GM23338 (cell line): ENCODE measurements around the gene ITGB5. TPM values are rescaled to one million over a fixed set of nuclear protein-coding genes. Genes with fewer than 3 reads are reported as not detected.

ENCODE experiments used
- ATAC-seq: fragments of 200-7000 bp; cut with Tn5 transposase; 3 replicates; pipeline ENCODE4 v1.9.1; 2020
- DNase-seq: peaks from one replicate; pipeline ENCODE4 v3.0.0-alpha.2; 2015; ENCODE audit warnings: low spot score
- H2AFZ ChIP-seq: fragments of 200-600 bp; sonication (generic); 2 replicates; pipeline ENCODE4 v1.8.0; 2016; ENCODE audit warnings: antibody characterized with exemption, mild to moderate bottlenecking, moderate library complexity
- H3F3A ChIP-seq: fragments of 200-600 bp; sonication (generic); replicated peaks from 2 replicates; pipeline ENCODE4 v1.8.0; 2017; ENCODE audit warnings: antibody characterized with exemption, mixed run types, low read depth
- H3K27ac ChIP-seq: fragments of 200-600 bp; sonication (generic); 2 replicates; pipeline ENCODE4 v1.6.1; 2016; ENCODE audit warnings: low read depth
- H3K27me3 ChIP-seq: fragments of 200-600 bp; sonication (generic); 2 replicates; pipeline ENCODE4 v1.8.0; 2016; ENCODE audit warnings: mild to moderate bottlenecking, mixed run types, moderate library complexity; ENCODE audit not compliant: insufficient read depth
- H3K36me3 ChIP-seq: fragments of 200-600 bp; sonication (generic); 2 replicates; pipeline ENCODE4 v1.8.0; 2016; ENCODE audit warnings: mild to moderate bottlenecking; ENCODE audit not compliant: insufficient read depth
- H3K4me1 ChIP-seq: fragments of 200-600 bp; sonication (generic); 2 replicates; pipeline ENCODE4 v1.8.0; 2016; ENCODE audit warnings: mild to moderate bottlenecking, moderate library complexity; ENCODE audit not compliant: insufficient read depth
- H3K4me2 ChIP-seq: fragments of 200-600 bp; sonication (generic); 2 replicates; pipeline ENCODE4 v1.7.1; 2017; ENCODE audit warnings: mixed run types
- H3K4me3 ChIP-seq: fragments of 200-600 bp; sonication (generic); 2 replicates; pipeline ENCODE4 v1.6.1; 2016; ENCODE audit warnings: mixed run types
- H3K79me2 ChIP-seq: fragments of 200-600 bp; sonication (generic); replicated peaks from 2 replicates; pipeline ENCODE4 v1.8.0; 2017; ENCODE audit warnings: mild to moderate bottlenecking; ENCODE audit not compliant: insufficient read depth
- H3K9me2 ChIP-seq: fragments of 200-600 bp; sonication (generic); 2 replicates; pipeline ENCODE4 v1.8.0; 2017; ENCODE audit not compliant: insufficient read depth
- H4K20me1 ChIP-seq: fragments of 200-600 bp; sonication (generic); replicated peaks from 2 replicates; pipeline ENCODE4 v1.8.0; 2017; ENCODE audit warnings: mild to moderate bottlenecking; ENCODE audit not compliant: insufficient read depth
- H3K27ac Mint-ChIP-seq: 2 replicates; pipeline ENCODE4 v1.8.0; 2020; ENCODE audit warnings: inconsistent platforms, mild to moderate bottlenecking, moderate library complexity, mixed read lengths
- H3K27me3 Mint-ChIP-seq: 3 replicates; pipeline ENCODE4 v1.8.0; 2022; ENCODE audit warnings: low read depth, mild to moderate bottlenecking, moderate library complexity, mixed read lengths, inconsistent platforms; ENCODE audit not compliant: insufficient read depth, poor library complexity
- H3K36me3 Mint-ChIP-seq: 3 replicates; pipeline ENCODE4 v1.8.0; 2021; ENCODE audit warnings: low read depth, mild to moderate bottlenecking, inconsistent platforms, moderate library complexity, mixed read lengths
- H3K4me1 Mint-ChIP-seq: 3 replicates; pipeline ENCODE4 v1.8.0; 2020; ENCODE audit warnings: mild to moderate bottlenecking, inconsistent platforms, mixed read lengths
- H3K4me3 Mint-ChIP-seq: 3 replicates; pipeline ENCODE4 v1.8.0; 2021; ENCODE audit warnings: moderate library complexity, mild to moderate bottlenecking, inconsistent platforms, mixed read lengths
- H3K9me3 Mint-ChIP-seq: 3 replicates; pipeline ENCODE4 v1.8.0; 2020; ENCODE audit warnings: moderate library complexity, mild to moderate bottlenecking, inconsistent platforms, mixed read lengths
- CREB1 ChIP-seq: fragments of 250-450 bp; sonication (Bioruptor Pico); IDR thresholded peaks from 2 replicates; pipeline ENCODE4 v1.5.0; 2020; ENCODE audit warnings: low read depth, mild to moderate bottlenecking, moderate library complexity
- EZH2 ChIP-seq: fragments of 200-600 bp; sonication (generic); IDR thresholded peaks from one replicate; pipeline ENCODE4 v1.8.0; 2017; ENCODE audit warnings: antibody characterized with exemption, mild to moderate bottlenecking, low read depth; ENCODE audit not compliant: unreplicated experiment
- JUNB ChIP-seq: IDR thresholded peaks from one replicate; pipeline ENCODE4 v1.6.1; 2016; ENCODE audit warnings: antibody characterized with exemption; ENCODE audit not compliant: unreplicated experiment
- NANOG ChIP-seq: IDR thresholded peaks from 2 replicates; pipeline ENCODE4 v1.6.1; 2016; ENCODE audit warnings: antibody characterized with exemption, borderline replicate concordance
- POLR2AphosphoS5 ChIP-seq: IDR thresholded peaks from 2 replicates; pipeline ENCODE4 v1.6.1; 2016; ENCODE audit warnings: antibody characterized with exemption, low read depth
- STAT1 ChIP-seq: IDR thresholded peaks from one replicate; pipeline ENCODE4 v1.6.1; 2016; ENCODE audit warnings: antibody characterized with exemption; ENCODE audit not compliant: unreplicated experiment
- ZNF114 ChIP-seq: fragments of 250-450 bp; sonication (Bioruptor Pico); IDR thresholded peaks from 2 replicates; pipeline ENCODE4 v1.5.0; 2020; ENCODE audit warnings: mild to moderate bottlenecking, moderate library complexity
- ZNF331 ChIP-seq: fragments of 250-450 bp; sonication (Bioruptor Pico); IDR thresholded peaks from 2 replicates; pipeline ENCODE4 v1.5.0; 2020; ENCODE audit warnings: low read depth, mild to moderate bottlenecking, moderate library complexity
- ZNF462 ChIP-seq: fragments of 250-450 bp; sonication (Bioruptor Pico); IDR thresholded peaks from 2 replicates; pipeline ENCODE4 v1.5.0; 2020; ENCODE audit warnings: mild to moderate bottlenecking, moderate library complexity
- polyA plus RNA-seq: library from polyadenylated mRNA; unstranded; fragments of >200 nt; fragmentation: Nextera tagmentation; extraction: Ambion mirVana; gene quantifications from 2 replicates; pipeline ENCODE4 v1.2.1, GENCODE V29; 2016
- total RNA-seq: library from RNA; depleted of rRNA; stranded (reverse); fragments of >200 nt; shearing (Covaris generic); gene quantifications from 2 replicates; pipeline ENCODE4 v1.2.3, GENCODE V29; 2014
- TF ChIP-seq, protein P1 (sequence below): IDR thresholded peaks from one replicate; pipeline ENCODE4 v1.6.1; 2018; ENCODE audit warnings: antibody characterized with exemption; ENCODE audit not compliant: unreplicated experiment
- TF ChIP-seq, protein P2 (sequence below): IDR thresholded peaks from 2 replicates; pipeline ENCODE4 v1.6.1; 2016; ENCODE audit warnings: antibody characterized with exemption
- TF ChIP-seq, protein P3 (sequence below), 2 experiments: fragments of 200-600 bp in 1 of 2; sonication (generic) in 1 of 2; conservative IDR thresholded peaks; 2 replicates each; pipeline versions ENCODE4 v1.5.1 to v1.6.1; 2016 to 2017; ENCODE audit warnings: antibody characterized with exemption in 2 of 2, low read depth in 2 of 2, mild to moderate bottlenecking in 2 of 2, moderate library complexity in 1 of 2

The ITGB5 gene
- total and polyA plus RNA-seq, 2 experiments from 2014 or later, result 68.2 to 269 TPM

GRCh38 chr3:124882816-124883747 is 4.1 kb downstream of the ITGB5 start:
- H3K27me3 Mint-ChIP-seq, result peaks cover 25% of the 10 kb centered on the region
- peaks cover 13% of the 10 kb centered on the region for H3K36me3 Mint-ChIP-seq
- peaks cover under 1% of the 10 kb centered on the region; the same call in 2 of the 3 replicates for H3K9me3 Mint-ChIP-seq
- Histone ChIP-seq H3K27ac (peak overlapping the region; percentile 95), H3K27me3 (no peaks in the 10 kb centered on the region), H2AFZ (no peak overlapping the region), H3K36me3 (no peaks in the 10 kb centered on the region), H3F3A (peaks cover 8% of the 10 kb centered on the region), H3K9me2 (no peaks in the 10 kb centered on the region), H3K4me2 (peak overlapping the region; percentile 88), H3K79me2 (peaks cover 80% of the 10 kb centered on the region), H3K4me3 (peak overlapping the region; percentile 71), H3K4me1 (peaks cover 63% of the 10 kb centered on the region), H4K20me1 (peaks cover 21% of the 10 kb centered on the region)
- peaks cover 61% of the 10 kb centered on the region for H3K4me1 Mint-ChIP-seq
- TF ChIP-seq NANOG (no peak), POLR2AphosphoS5 (no peak), ZNF462 (CRISPR knock-in tag) (no peak), EZH2 (no peak), CREB1 (CRISPR knock-in tag) (no peak), STAT1 (no peak), ZNF331 (CRISPR knock-in tag) (no peak), JUNB (no peak), ZNF114 (CRISPR knock-in tag) (no peak)
- TF ChIP-seq, protein P1, sequence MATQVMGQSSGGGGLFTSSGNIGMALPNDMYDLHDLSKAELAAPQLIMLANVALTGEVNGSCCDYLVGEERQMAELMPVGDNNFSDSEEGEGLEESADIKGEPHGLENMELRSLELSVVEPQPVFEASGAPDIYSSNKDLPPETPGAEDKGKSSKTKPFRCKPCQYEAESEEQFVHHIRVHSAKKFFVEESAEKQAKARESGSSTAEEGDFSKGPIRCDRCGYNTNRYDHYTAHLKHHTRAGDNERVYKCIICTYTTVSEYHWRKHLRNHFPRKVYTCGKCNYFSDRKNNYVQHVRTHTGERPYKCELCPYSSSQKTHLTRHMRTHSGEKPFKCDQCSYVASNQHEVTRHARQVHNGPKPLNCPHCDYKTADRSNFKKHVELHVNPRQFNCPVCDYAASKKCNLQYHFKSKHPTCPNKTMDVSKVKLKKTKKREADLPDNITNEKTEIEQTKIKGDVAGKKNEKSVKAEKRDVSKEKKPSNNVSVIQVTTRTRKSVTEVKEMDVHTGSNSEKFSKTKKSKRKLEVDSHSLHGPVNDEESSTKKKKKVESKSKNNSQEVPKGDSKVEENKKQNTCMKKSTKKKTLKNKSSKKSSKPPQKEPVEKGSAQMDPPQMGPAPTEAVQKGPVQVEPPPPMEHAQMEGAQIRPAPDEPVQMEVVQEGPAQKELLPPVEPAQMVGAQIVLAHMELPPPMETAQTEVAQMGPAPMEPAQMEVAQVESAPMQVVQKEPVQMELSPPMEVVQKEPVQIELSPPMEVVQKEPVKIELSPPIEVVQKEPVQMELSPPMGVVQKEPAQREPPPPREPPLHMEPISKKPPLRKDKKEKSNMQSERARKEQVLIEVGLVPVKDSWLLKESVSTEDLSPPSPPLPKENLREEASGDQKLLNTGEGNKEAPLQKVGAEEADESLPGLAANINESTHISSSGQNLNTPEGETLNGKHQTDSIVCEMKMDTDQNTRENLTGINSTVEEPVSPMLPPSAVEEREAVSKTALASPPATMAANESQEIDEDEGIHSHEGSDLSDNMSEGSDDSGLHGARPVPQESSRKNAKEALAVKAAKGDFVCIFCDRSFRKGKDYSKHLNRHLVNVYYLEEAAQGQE, result no peak
- TF ChIP-seq, protein P2, sequence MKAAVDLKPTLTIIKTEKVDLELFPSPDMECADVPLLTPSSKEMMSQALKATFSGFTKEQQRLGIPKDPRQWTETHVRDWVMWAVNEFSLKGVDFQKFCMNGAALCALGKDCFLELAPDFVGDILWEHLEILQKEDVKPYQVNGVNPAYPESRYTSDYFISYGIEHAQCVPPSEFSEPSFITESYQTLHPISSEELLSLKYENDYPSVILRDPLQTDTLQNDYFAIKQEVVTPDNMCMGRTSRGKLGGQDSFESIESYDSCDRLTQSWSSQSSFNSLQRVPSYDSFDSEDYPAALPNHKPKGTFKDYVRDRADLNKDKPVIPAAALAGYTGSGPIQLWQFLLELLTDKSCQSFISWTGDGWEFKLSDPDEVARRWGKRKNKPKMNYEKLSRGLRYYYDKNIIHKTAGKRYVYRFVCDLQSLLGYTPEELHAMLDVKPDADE, result no peak
- TF ChIP-seq, protein P3, sequence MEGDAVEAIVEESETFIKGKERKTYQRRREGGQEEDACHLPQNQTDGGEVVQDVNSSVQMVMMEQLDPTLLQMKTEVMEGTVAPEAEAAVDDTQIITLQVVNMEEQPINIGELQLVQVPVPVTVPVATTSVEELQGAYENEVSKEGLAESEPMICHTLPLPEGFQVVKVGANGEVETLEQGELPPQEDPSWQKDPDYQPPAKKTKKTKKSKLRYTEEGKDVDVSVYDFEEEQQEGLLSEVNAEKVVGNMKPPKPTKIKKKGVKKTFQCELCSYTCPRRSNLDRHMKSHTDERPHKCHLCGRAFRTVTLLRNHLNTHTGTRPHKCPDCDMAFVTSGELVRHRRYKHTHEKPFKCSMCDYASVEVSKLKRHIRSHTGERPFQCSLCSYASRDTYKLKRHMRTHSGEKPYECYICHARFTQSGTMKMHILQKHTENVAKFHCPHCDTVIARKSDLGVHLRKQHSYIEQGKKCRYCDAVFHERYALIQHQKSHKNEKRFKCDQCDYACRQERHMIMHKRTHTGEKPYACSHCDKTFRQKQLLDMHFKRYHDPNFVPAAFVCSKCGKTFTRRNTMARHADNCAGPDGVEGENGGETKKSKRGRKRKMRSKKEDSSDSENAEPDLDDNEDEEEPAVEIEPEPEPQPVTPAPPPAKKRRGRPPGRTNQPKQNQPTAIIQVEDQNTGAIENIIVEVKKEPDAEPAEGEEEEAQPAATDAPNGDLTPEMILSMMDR (conservative IDR thresholded peaks at IDR 0.05; ENCODE audit: low read depth in 2 of 2), result no peak
- peak; percentile 56 for DNase-seq
- peak overlapping the region; percentile 86 for H3K4me3 Mint-ChIP-seq
- H3K27ac Mint-ChIP-seq, result peak overlapping the region; percentile 80; the same call in 1 of the 2 replicates
- no peak for ATAC-seq
